D721Med (cell line): ENCODE results near the gene ANO2.

ENCODE experiments used
- DNase-seq: peaks from one replicate; pipeline ENCODE4 v3.0.0; 2011; ENCODE audit warnings: low spot score; ENCODE audit not compliant: insufficient read length
- FAIRE-seq: peaks from 2 replicates; lab custom pipeline; 2011; peaks lifted over from hg19 to GRCh38; lab: Jason Lieb, UNC
- TF ChIP-seq, protein P1 (sequence below): IDR thresholded peaks from 2 replicates; pipeline ENCODE4 v1.5.1; 2012; ENCODE audit warnings: mild to moderate bottlenecking, control low read depth; ENCODE audit not compliant: insufficient read depth; ENCODE audit errors: missing control alignments

The ANO2 gene

DNA sequence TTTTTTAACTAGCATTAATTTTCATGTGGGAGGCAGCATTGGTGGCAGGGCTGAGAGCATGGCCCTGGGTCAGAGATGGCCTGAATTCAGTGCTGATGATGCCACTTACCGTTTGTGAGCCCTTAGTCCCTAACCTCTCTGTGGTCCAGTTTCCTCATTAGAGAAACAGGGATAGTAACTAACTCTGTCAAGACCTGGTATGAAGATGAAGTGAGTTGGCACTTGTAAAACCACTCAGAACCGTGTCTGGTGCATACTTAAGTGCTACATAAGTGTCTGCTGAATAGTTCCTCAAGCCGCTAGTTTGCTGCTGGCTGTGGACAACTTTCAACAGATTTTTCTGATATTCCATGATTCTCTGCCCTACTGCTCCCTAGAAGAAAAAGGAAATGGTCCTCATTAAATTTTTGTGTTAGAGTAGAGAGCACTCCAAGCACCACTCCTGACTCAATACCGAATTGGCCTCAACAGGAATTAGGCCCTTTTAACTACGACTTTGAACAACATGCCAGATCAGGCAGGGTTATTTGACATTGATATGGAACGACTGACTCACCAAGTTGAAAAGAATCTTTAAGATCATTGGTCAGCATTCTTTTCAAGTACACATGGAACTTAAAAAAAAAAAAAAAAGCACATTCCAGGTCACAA lies 250.2 kb downstream of the ANO2 start:
- DNase-seq (no peak), FAIRE-seq (no peak)
- TF ChIP-seq, protein P1, sequence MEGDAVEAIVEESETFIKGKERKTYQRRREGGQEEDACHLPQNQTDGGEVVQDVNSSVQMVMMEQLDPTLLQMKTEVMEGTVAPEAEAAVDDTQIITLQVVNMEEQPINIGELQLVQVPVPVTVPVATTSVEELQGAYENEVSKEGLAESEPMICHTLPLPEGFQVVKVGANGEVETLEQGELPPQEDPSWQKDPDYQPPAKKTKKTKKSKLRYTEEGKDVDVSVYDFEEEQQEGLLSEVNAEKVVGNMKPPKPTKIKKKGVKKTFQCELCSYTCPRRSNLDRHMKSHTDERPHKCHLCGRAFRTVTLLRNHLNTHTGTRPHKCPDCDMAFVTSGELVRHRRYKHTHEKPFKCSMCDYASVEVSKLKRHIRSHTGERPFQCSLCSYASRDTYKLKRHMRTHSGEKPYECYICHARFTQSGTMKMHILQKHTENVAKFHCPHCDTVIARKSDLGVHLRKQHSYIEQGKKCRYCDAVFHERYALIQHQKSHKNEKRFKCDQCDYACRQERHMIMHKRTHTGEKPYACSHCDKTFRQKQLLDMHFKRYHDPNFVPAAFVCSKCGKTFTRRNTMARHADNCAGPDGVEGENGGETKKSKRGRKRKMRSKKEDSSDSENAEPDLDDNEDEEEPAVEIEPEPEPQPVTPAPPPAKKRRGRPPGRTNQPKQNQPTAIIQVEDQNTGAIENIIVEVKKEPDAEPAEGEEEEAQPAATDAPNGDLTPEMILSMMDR: no peak

DNA sequence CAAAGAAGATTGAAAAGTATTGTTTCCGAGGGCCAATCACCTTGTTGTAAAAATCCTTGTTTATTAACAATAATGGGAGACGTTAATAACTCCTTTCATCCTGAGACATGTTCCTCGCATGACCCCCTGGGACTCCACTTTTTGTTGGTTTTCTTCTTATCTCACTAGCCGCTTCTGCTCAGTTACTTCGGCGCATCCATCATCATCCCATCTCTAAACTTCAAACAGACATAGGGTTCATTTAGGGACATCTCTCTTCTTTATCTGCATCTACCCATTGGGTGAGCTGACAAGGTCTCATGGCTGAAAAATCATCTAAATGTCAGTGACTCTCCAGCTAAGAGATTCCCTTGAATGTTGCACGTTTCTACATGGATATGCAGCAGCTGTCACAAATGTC lies 252.2 kb downstream of the ANO2 start:
- FAIRE-seq: no peak
- DNase-seq: no peak
- TF ChIP-seq, protein P1: no peak

DNA sequence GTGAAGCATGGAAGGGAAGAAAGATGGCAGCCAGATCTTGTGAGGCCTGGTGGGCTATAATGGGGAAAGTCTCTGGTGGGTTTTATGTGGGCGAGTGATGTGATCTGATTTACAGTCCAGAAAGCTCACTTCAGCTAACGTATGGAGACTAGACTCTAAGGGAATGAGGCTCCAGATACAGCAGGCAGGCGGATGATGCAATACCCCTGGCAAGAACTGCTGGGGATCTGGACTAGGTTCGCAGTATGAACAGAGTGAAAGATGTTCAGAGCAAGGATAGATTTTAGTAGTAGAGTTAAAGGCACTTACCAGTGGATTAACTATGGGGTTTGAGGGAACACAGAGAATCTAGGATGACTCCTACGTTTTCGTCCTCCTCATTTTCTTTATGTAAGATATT lies 253.1 kb downstream of the ANO2 start:
- DNase-seq (no peak), FAIRE-seq (no peak)
- TF ChIP-seq, protein P1: no peak

DNA sequence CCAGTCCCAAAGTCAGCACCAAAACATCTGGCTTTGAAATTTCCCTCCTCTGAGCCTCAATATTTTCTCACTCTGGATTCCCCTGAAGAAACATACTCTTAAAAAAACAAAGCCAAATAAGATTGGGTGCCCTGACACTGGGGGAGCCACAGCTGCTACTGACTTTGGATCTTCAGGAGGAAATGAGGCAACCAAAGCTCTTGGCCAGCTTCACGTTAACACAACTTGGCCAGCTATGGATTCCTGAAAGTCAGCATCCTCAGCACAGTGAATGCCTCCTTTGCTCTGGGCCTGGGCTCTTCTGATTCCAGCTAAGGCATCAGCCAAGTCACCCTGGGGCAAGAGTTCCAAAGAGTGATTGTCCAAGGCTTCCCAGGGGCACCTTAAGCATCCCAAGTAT lies 254.8 kb downstream of the ANO2 start:
- DNase-seq (no peak), FAIRE-seq (no peak)
- TF ChIP-seq, protein P1: no peak

DNA sequence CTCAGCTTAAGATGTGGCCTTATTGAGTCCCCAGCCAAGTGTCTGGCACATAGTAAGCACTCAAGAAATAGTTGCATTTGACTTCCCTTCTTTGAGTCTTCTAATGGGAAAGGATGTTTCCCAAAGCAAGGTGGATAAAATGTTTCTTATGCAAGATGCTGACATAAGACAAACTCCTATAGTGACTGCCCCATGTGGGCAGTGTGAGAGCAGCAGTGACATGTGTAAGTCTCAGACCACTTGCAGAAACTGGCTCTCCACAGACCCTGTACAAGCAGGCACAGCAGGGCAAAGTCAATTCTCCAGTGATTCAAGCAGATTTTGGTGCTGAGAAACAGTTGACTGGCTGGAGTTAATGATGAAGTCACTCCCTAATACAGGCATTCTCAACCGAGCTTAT lies 255.3 kb downstream of the ANO2 start:
- TF ChIP-seq, protein P1: no peak
- DNase-seq (no peak), FAIRE-seq (peak; percentile 38)

DNA sequence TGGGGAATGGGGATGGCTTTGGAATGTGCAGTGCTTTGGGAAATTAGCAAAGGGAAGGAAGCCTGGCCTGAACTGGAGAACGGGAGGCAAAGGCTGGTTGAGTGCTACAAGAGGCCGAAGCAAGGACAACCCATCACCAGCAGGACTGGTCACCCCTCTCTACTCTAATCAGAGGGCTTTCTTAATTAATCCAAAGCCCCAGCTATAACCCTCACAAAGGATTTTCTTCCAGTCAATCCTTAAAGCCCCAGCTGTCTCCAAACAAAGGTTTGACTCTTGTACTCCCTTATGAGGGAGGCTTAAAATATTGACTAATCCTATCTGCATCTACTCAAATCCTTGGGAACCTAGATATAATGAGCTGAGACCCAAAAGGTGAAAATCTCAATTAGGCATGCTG lies 256.8 kb downstream of the ANO2 start:
- TF ChIP-seq, protein P1: no peak
- DNase-seq (peak; percentile 78), FAIRE-seq (peak; percentile 98)

DNA sequence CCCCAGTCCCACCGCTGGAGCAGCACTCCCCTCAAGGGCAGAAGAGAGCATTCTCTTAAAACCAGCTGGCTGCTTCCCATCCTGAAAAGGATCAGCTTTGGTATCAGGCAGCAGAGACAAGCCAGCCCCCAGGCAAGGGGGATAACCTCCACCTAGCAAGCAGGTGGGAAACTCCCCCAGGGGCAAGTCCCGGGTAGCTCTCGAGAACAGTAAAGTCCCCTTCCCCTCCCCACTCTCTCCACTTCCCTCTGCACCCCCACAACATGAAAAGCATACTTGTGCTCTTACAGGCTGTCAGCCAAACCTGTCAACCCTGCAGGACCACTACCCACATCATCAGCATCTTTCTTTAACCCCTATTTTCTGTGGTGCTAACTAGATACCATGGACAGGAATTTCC lies 259.1 kb downstream of the ANO2 start:
- no peak for FAIRE-seq
- no peak for DNase-seq
- TF ChIP-seq, protein P1: no peak
